ENCODE measurements around the gene NTSR1. TPM values are rescaled to one million over a fixed set of nuclear protein-coding genes. Genes with fewer than 3 reads are reported as not detected.

The NTSR1 gene
- total and polyA plus RNA-seq, 2 donors (not counting 1 experiment from before 2014, with no cell fraction given) = not detected

- Histone ChIP-seq H3K36me3 (replicated peaks in 1 of 2; ENCODE audit: control extremely low read depth in 1 of 2, control insufficient read depth in 1 of 2, extremely low read depth in 1 of 2, insufficient read depth in 2 of 2, low read length in 1 of 2) (no peaks in the 10 kb centered on the region), H2AFZ (ENCODE audit: insufficient read depth, low read depth, low read length, poor library complexity, severe bottlenecking) (peak overlapping the region; percentile 71), H3K27ac (ENCODE audit: low read length in 2 of 2) (peak overlapping the region; percentile 75 to 77), H3K9me3 (ENCODE audit: control extremely low read depth in 1 of 3, control insufficient read depth in 2 of 3, insufficient read depth in 1 of 3, low read length in 2 of 3) (peaks cover 0 to 3% (median 0%) of the 10 kb centered on the region in 3 donors), H3K9ac (ENCODE audit: low read length) (peak overlapping the region; percentile 56), H4K20me1 (ENCODE audit: control insufficient read depth, insufficient read depth, low read length, poor library complexity, severe bottlenecking) (no peaks in the 10 kb centered on the region), H3K4me2 (replicated peaks; ENCODE audit: low read depth, low read length, poor library complexity, severe bottlenecking) (peak overlapping the region; percentile 76), H3K79me2 (ENCODE audit: control insufficient read depth, insufficient read depth, low read length) (no peaks in the 10 kb centered on the region), H3K27me3 (replicated peaks in 1 of 4; ENCODE audit: control extremely low read depth in 1 of 4, control insufficient read depth in 3 of 4, insufficient read depth in 4 of 4, low read length in 3 of 4) (peaks cover 0 to 3% (median 0%) of the 10 kb centered on the region in 4 experiments), H3K4me3 (ENCODE audit: control extremely low read depth in 1 of 5, extremely low read depth in 1 of 5, insufficient read depth in 1 of 5, low read depth in 2 of 5, low read length in 4 of 5) (peak overlapping the region in 4 of 5 experiments; percentile 26 to 53 (median 42)), H3K4me1 (ENCODE audit: control insufficient read depth in 2 of 2, insufficient read depth in 2 of 2, low read length in 2 of 2) (peaks cover 16 to 29% of the 10 kb centered on the region in 2 donors)
- POLR2A ChIA-PET = interaction anchor here (0.8 to 1.3 kb wide), 2 partner anchors 54 to 65 kb away, joined by 3 to 6 read pairs; no protein-coding TSS in a partner anchor
- no peak for TF ChIP-seq CTCF (IDR thresholded peaks at IDR 0.05)
- TF ChIP-seq EZH2 (IDR thresholded peaks at IDR 0.05; ENCODE audit: borderline replicate concordance, insufficient read depth, low read depth, low read length, poor library complexity, severe bottlenecking) = no peak
- peaks cover 34% of the 10 kb centered on the region for H3K4me1 Mint-ChIP-seq
- H3K27ac Mint-ChIP-seq = peak overlapping the region; percentile 94
- no peaks in the 10 kb centered on the region for H3K9me3 Mint-ChIP-seq (ENCODE audit: insufficient read depth)
- peak; percentile 65 for DNase-seq
- ATAC-seq (ENCODE audit: low read depth) = peak; percentile 76
- H3K4me3 Mint-ChIP-seq = peak overlapping the region; percentile 84
- CTCF ChIA-PET = interaction anchor here (1.0 to 1.2 kb wide), 4 partner anchors 11 to 124 kb away, joined by 3 to 4 read pairs (median 3); no protein-coding TSS in a partner anchor
- intact Hi-C loops (cut with micrococcal nuclease) = loop anchor here (1.0 kb wide), 1 partner anchor 54 kb away; no protein-coding TSS in a partner anchor
- 31% methylated on average over 25 of the region's 28 CpGs for WGBS (ENCODE audit: insufficient coverage)
- peaks cover 5% of the 10 kb centered on the region for H3K27me3 Mint-ChIP-seq
Observed at GRCh38 chr20:62740286-62741141, 31.9 kb downstream of the NTSR1 start.

Measured in B cell (primary cell).